ENCODE results near the gene VPS9D1. TPM values are rescaled to one million over a fixed set of nuclear protein-coding genes. Genes with fewer than 3 reads are reported as not detected.

VPS9D1 gene
- total RNA-seq, 2 donors from 2014 or later: 18.8 to 23.2 TPM

GRCh38 chr16:89729293-89729692 lies 8.6 kb upstream of the VPS9D1 start:
- Mint-ChIP-seq H3K27me3 (no peaks in the 10 kb centered on the region), H3K4me3 (no peak overlapping the region), H3K4me1 (peaks cover 23% of the 10 kb centered on the region), H3K27ac (peak overlapping the region; percentile 56), H3K36me3 (ENCODE audit: low read depth) (peaks cover 3% of the 10 kb centered on the region)
- H3K9me3 ChIP-seq (ENCODE audit: control insufficient read depth, low read length, poor library complexity, severe bottlenecking): no peaks in the 10 kb centered on the region
- no peak for ATAC-seq
- no peak for DNase-seq

GRCh38 chr16:89727406-89728120 lies 6.9 kb upstream of the VPS9D1 start:
- peaks cover 10% of the 10 kb centered on the region for H3K36me3 Mint-ChIP-seq (ENCODE audit: low read depth)
- peaks cover 34% of the 10 kb centered on the region for H3K4me1 Mint-ChIP-seq
- H3K4me3 Mint-ChIP-seq: peak overlapping the region; percentile 75
- no peaks in the 10 kb centered on the region for H3K27me3 Mint-ChIP-seq
- ATAC-seq (no peak), DNase-seq (no peak)
- H3K27ac Mint-ChIP-seq: peak overlapping the region; percentile 43
- H3K9me3 ChIP-seq (ENCODE audit: control insufficient read depth, low read length, poor library complexity, severe bottlenecking): no peaks in the 10 kb centered on the region

- Mint-ChIP-seq H3K4me1 (peaks cover 22% of the 10 kb centered on the region), H3K27me3 (no peaks in the 10 kb centered on the region), H3K4me3 (peak overlapping the region; percentile 98), H3K36me3 (ENCODE audit: low read depth) (peaks cover 7% of the 10 kb centered on the region), H3K27ac (peak overlapping the region; percentile 97)
- no peaks in the 10 kb centered on the region for H3K9me3 ChIP-seq (ENCODE audit: control insufficient read depth, low read length, poor library complexity, severe bottlenecking)
- DNase-seq: peak; percentile 56 to 73 (median 71)
- ATAC-seq: peak; percentile 66
Observed at GRCh38 chr16:89723279-89724250, 2.9 kb upstream of the VPS9D1 start.

- Mint-ChIP-seq H3K27me3 (no peaks in the 10 kb centered on the region), H3K4me1 (peaks cover 26% of the 10 kb centered on the region), H3K4me3 (peak overlapping the region; percentile 98), H3K27ac (peak overlapping the region; percentile 97), H3K36me3 (ENCODE audit: low read depth) (peaks cover 7% of the 10 kb centered on the region)
- DNase-seq: peak; percentile 37 to 53 (median 52)
- H3K9me3 ChIP-seq (ENCODE audit: control insufficient read depth, low read length, poor library complexity, severe bottlenecking): no peaks in the 10 kb centered on the region
- ATAC-seq: peak; percentile 42
Observed at GRCh38 chr16:89722392-89723278, 1.9 kb upstream of the VPS9D1 start.

- Mint-ChIP-seq H3K36me3 (ENCODE audit: low read depth) (peaks cover 7% of the 10 kb centered on the region), H3K27me3 (no peaks in the 10 kb centered on the region), H3K27ac (peak overlapping the region; percentile 97), H3K4me1 (peaks cover 22% of the 10 kb centered on the region), H3K4me3 (peak overlapping the region; percentile 98)
- DNase-seq: peak; percentile 86 to 89 (median 86)
- ATAC-seq: peak; percentile 68
- H3K9me3 ChIP-seq (ENCODE audit: control insufficient read depth, low read length, poor library complexity, severe bottlenecking): no peaks in the 10 kb centered on the region
Observed at GRCh38 chr16:89721546-89722391, 1.1 kb upstream of the VPS9D1 start.

- DNase-seq (no peak), ATAC-seq (no peak)
- Mint-ChIP-seq H3K27ac (no peak overlapping the region), H3K36me3 (ENCODE audit: low read depth) (peaks cover 7% of the 10 kb centered on the region), H3K4me3 (peak overlapping the region; percentile 72), H3K27me3 (no peaks in the 10 kb centered on the region), H3K4me1 (peaks cover 22% of the 10 kb centered on the region)
- no peaks in the 10 kb centered on the region for H3K9me3 ChIP-seq (ENCODE audit: control insufficient read depth, low read length, poor library complexity, severe bottlenecking)
Observed at GRCh38 chr16:89720551-89720812, 216 bp downstream of the VPS9D1 start.

- peaks cover 13% of the 10 kb centered on the region for H3K4me1 Mint-ChIP-seq
- H3K27me3 Mint-ChIP-seq: no peaks in the 10 kb centered on the region
- no peak overlapping the region for H3K4me3 Mint-ChIP-seq
- H3K36me3 Mint-ChIP-seq (ENCODE audit: low read depth): peaks cover 4% of the 10 kb centered on the region
- ATAC-seq (no peak), DNase-seq (no peak)
- peak overlapping the region; percentile 71 for H3K27ac Mint-ChIP-seq
- H3K9me3 ChIP-seq (ENCODE audit: control insufficient read depth, low read length, poor library complexity, severe bottlenecking): no peaks in the 10 kb centered on the region
Observed at GRCh38 chr16:89717688-89718505, 2.8 kb downstream of the VPS9D1 start.

- ATAC-seq (no peak), DNase-seq (no peak)
- no peaks in the 10 kb centered on the region for H3K9me3 ChIP-seq (ENCODE audit: control insufficient read depth, low read length, poor library complexity, severe bottlenecking)
- H3K27me3 Mint-ChIP-seq: no peaks in the 10 kb centered on the region
- H3K36me3 Mint-ChIP-seq (ENCODE audit: low read depth): no peaks in the 10 kb centered on the region
- no peak overlapping the region for H3K4me3 Mint-ChIP-seq
- H3K27ac Mint-ChIP-seq: no peak overlapping the region
- peaks cover 7% of the 10 kb centered on the region for H3K4me1 Mint-ChIP-seq
Observed at GRCh38 chr16:89716916-89717687, 3.6 kb downstream of the VPS9D1 start.

- Mint-ChIP-seq H3K36me3 (ENCODE audit: low read depth) (no peaks in the 10 kb centered on the region), H3K4me3 (no peak overlapping the region), H3K27me3 (no peaks in the 10 kb centered on the region), H3K27ac (no peak overlapping the region), H3K4me1 (peaks cover 7% of the 10 kb centered on the region)
- DNase-seq (no peak), ATAC-seq (no peak)
- H3K9me3 ChIP-seq (ENCODE audit: control insufficient read depth, low read length, poor library complexity, severe bottlenecking): no peaks in the 10 kb centered on the region
Observed at GRCh38 chr16:89716493-89716892, 4.2 kb downstream of the VPS9D1 start.

- DNase-seq: no peak
- Mint-ChIP-seq H3K4me3 (peak overlapping the region; percentile 73), H3K27me3 (no peaks in the 10 kb centered on the region), H3K36me3 (ENCODE audit: low read depth) (no peaks in the 10 kb centered on the region), H3K27ac (no peak overlapping the region), H3K4me1 (peaks cover 2% of the 10 kb centered on the region)
- no peak for ATAC-seq
- H3K9me3 ChIP-seq (ENCODE audit: control insufficient read depth, low read length, poor library complexity, severe bottlenecking): no peaks in the 10 kb centered on the region
Observed at GRCh38 chr16:89712274-89712781, 8.4 kb downstream of the VPS9D1 start.

Data from T-helper 17 cell (primary cell).